Measurements from ENCODE around the gene GABRB3. TPM values are rescaled to one million over a fixed set of nuclear protein-coding genes. Genes with fewer than 3 reads are reported as not detected.
A peak's percentile ranks its signal among the peaks of the same experiment; 100 is the strongest.

Gene GABRB3
- total and polyA plus RNA-seq, 4 donors, result 0.81 to 5.5 (median 3.6) TPM

DNA sequence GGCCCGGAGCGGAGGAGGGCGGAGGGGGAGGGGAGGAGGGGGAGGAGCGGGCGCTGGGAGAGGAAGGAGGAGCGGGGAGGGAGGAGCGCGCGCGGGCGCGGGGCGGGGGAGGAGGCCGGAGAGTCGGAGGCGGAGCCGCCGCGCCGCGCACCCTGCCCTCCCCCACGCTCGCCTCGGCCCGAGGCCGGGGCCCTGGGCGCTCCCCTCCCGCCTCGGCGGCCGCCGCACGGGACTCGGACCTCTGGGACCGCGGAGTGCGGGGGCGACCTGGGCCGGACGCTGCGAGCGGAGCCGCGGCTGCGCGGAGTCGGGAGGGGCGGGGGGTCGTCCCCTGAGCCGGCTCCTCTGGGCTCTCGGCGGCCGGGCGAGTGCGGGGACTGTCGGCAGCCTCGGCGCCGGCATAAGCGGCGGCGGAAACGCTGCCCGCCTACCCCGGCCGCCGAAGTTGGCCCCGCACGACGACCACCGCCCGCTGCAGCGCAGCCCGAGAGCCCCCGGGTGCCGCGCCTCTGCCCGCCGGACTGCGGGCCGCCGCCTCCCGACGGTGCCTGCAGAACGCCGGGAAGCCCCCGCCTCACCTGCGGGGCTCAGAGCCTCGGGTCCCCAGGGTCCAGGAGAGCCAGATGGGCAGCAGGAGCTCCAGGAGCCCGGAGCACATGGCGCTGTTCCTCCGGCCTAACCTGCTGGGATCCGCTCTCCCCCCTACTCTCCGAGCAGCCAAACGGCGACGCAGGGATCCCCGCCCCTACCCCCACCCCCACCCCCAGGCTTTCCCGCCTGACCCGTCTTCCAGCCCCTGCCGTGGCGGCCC lies 406 bp upstream of the GABRB3 start:
- Histone ChIP-seq H3K27ac (ENCODE audit: low read depth in 1 of 2, low read length in 1 of 2) (no peak overlapping the region), H3K9ac (ENCODE audit: insufficient read depth in 1 of 2, low read length in 2 of 2) (no peak overlapping the region), H3K4me1 (ENCODE audit: control insufficient read depth in 5 of 5, insufficient read depth in 5 of 5, low read length in 5 of 5) (peaks cover 0 to 14% (median 5%) of the 10 kb centered on the region in 5 donors), H3K27me3 (ENCODE audit: control insufficient read depth in 3 of 3, insufficient read depth in 3 of 3, low read length in 2 of 3) (peaks cover 0 to 30% (median 24%) of the 10 kb centered on the region in 3 donors), H3K4me3 (no peak overlapping the region), H3K9me3 (ENCODE audit: control insufficient read depth in 4 of 4, insufficient read depth in 3 of 4, low read length in 3 of 4) (peaks cover 0 to 5% (median 0%) of the 10 kb centered on the region in 4 donors), H3K36me3 (ENCODE audit: control insufficient read depth in 4 of 4, insufficient read depth in 4 of 4, low read length in 4 of 4) (no peaks in the 10 kb centered on the region)
- DNase-seq, result peak; percentile 33 to 70 (median 64)
- ATAC-seq (ENCODE audit: insufficient read depth, low FRiP score), result no peak
- WGBS, 2 donors, result 0 to 2% methylated on average over 66 to 99 of the region's 102 CpGs
- TF ChIP-seq, protein P1, sequence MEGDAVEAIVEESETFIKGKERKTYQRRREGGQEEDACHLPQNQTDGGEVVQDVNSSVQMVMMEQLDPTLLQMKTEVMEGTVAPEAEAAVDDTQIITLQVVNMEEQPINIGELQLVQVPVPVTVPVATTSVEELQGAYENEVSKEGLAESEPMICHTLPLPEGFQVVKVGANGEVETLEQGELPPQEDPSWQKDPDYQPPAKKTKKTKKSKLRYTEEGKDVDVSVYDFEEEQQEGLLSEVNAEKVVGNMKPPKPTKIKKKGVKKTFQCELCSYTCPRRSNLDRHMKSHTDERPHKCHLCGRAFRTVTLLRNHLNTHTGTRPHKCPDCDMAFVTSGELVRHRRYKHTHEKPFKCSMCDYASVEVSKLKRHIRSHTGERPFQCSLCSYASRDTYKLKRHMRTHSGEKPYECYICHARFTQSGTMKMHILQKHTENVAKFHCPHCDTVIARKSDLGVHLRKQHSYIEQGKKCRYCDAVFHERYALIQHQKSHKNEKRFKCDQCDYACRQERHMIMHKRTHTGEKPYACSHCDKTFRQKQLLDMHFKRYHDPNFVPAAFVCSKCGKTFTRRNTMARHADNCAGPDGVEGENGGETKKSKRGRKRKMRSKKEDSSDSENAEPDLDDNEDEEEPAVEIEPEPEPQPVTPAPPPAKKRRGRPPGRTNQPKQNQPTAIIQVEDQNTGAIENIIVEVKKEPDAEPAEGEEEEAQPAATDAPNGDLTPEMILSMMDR (IDR thresholded peaks at IDR 0.05; ENCODE audit: control extremely low read depth, extremely low read depth), result no peak

DNA sequence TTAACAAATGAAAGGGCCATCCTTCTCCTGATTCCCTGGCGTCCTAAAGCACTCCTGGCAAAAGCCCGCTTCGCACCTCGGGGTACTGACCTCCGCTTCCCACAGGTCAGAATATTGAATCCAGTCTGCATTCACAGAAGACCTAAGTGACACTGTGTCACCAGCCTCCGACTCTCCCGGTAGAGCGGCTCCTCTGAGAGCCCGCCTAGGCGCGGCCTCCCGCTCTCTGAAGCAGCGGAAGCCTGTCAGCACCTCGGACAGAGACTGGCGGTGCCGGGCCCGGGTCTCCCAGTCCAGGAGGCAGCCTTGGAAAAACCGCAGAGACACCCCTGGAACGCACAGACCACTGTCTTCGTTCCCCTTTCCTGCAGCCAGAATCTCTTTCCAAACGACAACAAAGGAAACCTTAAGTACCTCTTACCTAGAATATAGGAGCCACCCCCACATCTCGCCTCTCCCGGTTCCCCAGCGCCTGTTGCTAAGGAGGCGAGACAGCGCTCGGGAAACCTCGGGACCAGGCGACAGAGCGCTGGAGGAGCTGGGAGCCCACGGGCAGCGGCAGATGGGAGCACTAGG lies 1.2 kb downstream of the GABRB3 start:
- TF ChIP-seq, protein P1 (IDR thresholded peaks at IDR 0.05; ENCODE audit: control extremely low read depth, extremely low read depth), result no peak
- DNase-seq (peak; percentile 65 to 76 (median 72)), ATAC-seq (ENCODE audit: insufficient read depth, low FRiP score) (no peak)
- Histone ChIP-seq H3K9me3 (ENCODE audit: control insufficient read depth in 4 of 4, insufficient read depth in 3 of 4, low read length in 3 of 4) (peaks cover 0 to 5% (median 0%) of the 10 kb centered on the region in 4 donors), H3K27me3 (ENCODE audit: control insufficient read depth in 3 of 3, insufficient read depth in 3 of 3, low read length in 2 of 3) (peaks cover 0 to 33% (median 24%) of the 10 kb centered on the region in 3 donors), H3K36me3 (ENCODE audit: control insufficient read depth in 4 of 4, insufficient read depth in 4 of 4, low read length in 4 of 4) (no peaks in the 10 kb centered on the region), H3K9ac (ENCODE audit: insufficient read depth in 1 of 2, low read length in 2 of 2) (no peak overlapping the region), H3K27ac (ENCODE audit: low read depth in 1 of 2, low read length in 1 of 2) (no peak overlapping the region), H3K4me1 (ENCODE audit: control insufficient read depth in 5 of 5, insufficient read depth in 5 of 5, low read length in 5 of 5) (peaks cover 0 to 14% (median 5%) of the 10 kb centered on the region in 5 donors), H3K4me3 (no peak overlapping the region)
- WGBS, 2 donors, result 2 to 3% methylated on average over 32 of the region's 32 CpGs

DNA sequence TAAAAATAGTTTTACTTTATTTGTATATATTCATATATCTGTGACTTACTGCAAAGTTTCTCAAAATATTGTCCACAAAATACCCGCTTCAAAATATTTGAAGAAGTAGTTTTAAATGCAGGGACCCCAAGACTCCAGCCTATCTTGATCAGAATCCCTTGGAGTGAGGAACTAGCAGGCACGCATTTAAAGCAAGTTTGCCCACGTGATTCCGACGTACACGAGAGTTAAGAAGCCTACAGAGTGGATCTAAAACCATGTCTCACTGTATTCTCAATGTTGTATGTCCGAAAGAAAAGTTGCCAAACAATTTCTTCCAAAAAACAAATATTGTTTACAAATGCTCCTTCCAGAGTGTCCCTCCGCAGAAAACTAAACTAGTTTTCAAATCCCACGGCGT lies 1.7 kb downstream of the GABRB3 start:
- H3K4me1 ChIP-seq (ENCODE audit: control insufficient read depth in 5 of 5, insufficient read depth in 5 of 5, low read length in 5 of 5), result peaks cover 0 to 14% (median 5%) of the 10 kb centered on the region in 5 donors
- peaks cover 0 to 5% (median 0%) of the 10 kb centered on the region in 4 donors for H3K9me3 ChIP-seq (ENCODE audit: control insufficient read depth in 4 of 4, insufficient read depth in 3 of 4, low read length in 3 of 4)
- ATAC-seq (ENCODE audit: insufficient read depth, low FRiP score) (no peak), DNase-seq (no peak)
- H3K27ac ChIP-seq (ENCODE audit: low read depth in 1 of 2, low read length in 1 of 2), result no peak overlapping the region
- H3K27me3 ChIP-seq (ENCODE audit: control insufficient read depth in 3 of 3, insufficient read depth in 3 of 3, low read length in 2 of 3), result peaks cover 0 to 31% (median 24%) of the 10 kb centered on the region in 3 donors
- TF ChIP-seq, protein P1 (IDR thresholded peaks at IDR 0.05; ENCODE audit: control extremely low read depth, extremely low read depth), result no peak
- no peaks in the 10 kb centered on the region for H3K36me3 ChIP-seq (ENCODE audit: control insufficient read depth in 4 of 4, insufficient read depth in 4 of 4, low read length in 4 of 4)
- no peak overlapping the region for H3K4me3 ChIP-seq
- 14 to 15% methylated on average over 10 of the region's 10 CpGs for WGBS, 2 donors
- H3K9ac ChIP-seq (ENCODE audit: insufficient read depth in 1 of 2, low read length in 2 of 2), result no peak overlapping the region

Measured in lung (tissue), 12 donors.